HG03175 (cell line): ENCODE data around the gene TRPM1.

Source experiments
- ATAC-seq: cut with Tn5 transposase; IDR thresholded peaks from one replicate; pipeline ENCODE4 v1.9.1; 2021; ENCODE audit warnings: mild to moderate bottlenecking, moderate library complexity; ENCODE audit not compliant: unreplicated experiment

The TRPM1 gene

DNA sequence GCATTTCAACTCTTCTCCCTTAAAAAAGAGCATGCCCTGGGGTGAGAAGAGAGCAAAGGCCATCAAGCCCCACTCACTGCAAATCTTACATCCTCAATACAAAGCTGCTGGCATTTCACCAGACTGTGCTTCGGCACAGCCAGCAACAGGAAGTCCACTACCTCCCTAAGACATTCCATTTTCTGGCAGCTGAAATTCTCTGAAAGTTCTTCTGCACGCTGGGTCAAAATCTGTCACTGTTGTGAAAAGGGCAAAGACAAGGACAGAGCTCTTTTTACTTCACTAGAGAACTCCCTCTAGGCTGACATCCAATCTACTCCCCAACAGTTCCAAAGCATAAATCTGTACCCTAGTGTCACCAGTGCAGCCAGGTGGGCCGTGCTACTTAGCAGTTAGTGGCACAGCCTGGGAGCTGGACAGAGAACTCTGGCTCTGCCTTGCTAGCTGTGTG is 116.4 kb downstream of the TRPM1 start:
- ATAC-seq, result no peak

DNA sequence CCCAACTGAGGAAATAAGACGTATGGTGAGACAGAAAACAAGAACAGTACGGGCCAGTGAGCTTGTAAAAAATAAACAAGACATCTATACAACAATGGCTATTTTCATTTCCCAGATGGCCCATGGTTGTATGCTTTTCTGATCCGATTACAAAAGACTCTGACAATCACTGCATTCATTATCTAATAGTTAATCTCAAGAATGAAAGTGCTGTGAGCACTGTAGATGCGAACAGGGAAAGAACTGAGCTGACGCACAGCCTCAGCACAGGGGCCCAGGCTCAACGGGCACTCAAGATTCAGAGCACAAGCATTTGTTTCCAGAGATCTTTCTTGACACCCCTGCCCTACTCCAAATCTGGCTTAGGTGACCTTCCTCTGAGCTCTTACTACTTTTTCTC is 117.0 kb downstream of the TRPM1 start:
- no peak for ATAC-seq

DNA sequence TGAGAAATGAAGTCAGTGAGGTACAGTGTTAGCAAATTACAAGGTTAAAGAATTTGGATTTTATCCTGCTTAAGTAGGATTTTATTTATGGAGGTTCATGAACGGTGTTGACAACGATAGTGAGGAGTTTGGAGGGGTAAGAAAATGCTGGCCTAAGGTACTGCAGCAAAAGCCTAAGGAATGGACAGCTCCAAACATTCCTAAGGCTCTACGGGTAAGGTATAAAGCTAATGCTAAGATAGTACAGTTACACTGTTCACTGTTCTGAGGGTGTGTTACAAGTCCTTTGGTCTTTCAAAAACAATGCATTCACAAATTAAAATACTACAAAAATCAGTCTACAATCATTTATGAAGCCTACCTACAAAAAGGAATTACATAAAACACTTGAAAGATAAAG is 117.4 kb downstream of the TRPM1 start:
- ATAC-seq, result no peak

DNA sequence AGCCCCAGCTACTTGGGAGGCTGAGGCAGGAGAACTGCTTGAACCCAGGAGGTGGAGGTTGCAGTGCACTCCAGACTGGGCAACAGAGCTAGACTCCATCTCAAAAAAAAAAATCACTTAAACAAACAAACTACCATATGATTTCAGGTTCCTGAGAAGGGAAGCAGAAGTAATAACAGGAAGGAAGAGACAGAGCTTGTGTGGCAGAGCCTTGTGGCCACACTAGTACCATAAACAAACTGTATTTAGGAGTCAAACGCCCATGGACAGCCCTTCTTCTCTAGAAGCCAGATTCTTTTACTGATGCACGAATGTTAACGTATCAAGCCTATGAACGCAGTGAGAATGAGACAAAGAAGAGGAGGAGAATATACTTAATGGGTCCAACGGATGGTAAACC is 122.1 kb downstream of the TRPM1 start:
- no peak for ATAC-seq

DNA sequence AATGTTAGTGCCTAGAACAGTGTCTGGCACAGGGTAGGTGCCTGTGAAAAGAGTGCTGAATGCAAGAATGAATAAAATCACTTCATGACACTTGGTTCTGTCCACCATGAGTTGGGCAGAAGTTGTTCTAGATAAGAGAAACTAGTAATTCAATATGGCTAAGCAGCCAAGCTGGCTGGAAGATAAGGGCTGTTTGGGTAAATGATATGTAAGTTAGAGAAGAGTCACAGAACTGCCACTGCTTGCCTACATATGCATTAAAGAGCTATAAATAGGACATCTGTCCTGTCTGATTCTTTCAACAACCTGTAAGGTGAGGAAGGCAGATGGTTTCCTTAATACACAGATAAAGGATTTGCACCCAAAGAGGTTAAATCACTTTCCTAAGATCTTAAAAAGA is 123.2 kb downstream of the TRPM1 start:
- no peak for ATAC-seq

DNA sequence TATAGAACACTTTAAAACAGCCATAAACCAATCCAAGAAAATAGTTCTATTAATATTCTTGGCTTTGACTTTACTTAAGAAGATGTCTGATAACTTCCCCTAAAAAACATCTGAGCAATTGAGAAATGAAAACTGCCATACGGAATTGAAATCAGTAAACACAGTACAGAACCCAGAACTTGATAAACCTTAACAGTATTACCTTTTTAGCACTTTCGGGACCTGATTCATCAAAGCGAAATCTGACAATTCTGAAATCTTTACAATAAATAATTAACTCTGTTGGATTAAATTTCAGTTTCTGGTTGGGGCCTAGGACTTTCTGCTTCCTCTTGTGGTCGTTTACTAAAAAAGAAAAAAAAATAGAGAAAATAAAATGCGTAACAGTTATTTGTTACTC is 127.4 kb downstream of the TRPM1 start:
- no peak for ATAC-seq

DNA sequence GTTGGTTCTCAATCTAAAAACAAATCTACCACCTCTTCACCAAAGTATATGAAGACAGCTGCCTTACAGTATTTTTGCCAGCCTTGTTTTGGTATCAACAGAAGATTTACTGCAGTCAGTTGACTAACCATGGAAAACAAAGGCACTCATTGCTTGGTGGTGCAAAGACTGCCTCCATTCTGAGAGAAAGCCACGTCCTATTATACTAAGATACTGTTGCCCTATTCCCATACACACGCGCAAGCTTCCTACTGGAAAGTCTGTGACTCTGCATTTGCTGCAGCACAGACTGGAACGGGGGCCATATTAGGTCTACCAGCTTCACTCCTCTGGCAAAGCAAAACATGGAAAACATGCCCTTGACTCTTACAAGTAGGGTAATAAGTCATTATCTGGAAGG is 128.1 kb downstream of the TRPM1 start:
- no peak for ATAC-seq

DNA sequence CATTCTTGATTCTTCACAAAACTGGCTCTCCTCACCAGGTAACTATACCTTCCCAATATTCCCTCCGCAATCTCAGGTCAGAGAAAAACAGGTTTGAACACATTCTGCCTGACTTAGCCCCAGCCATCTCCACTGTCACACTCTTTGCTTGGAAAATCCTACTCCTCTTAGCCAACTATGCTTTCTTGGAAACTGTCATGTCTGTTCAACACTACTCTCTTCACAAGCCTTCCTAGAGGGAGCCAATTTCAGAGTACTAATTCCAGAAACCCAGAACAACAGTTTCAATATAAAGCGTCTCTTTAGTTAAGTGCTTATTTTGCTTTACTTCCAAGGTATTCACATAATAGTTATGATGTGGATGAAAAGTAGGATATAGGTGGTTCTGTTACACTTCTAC is 131.8 kb downstream of the TRPM1 start:
- ATAC-seq, result no peak

DNA sequence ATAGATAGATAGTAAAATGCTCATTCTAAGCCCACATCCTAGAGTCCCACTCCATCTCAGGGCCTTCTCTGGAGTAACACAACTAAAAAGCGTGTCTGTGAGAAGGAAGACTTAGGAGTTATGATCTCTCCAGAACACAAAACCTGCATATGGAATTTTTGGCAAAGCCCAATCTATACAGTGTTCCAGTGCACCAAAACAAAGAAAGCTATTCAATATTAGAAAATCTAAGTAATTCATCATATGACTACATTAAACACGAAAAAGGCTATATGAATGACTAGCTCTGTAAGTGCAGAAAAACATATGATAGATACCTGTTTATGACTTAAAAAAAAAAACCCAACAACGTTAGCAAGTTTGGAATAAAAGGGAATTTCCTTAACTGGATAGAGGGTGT is 137.8 kb downstream of the TRPM1 start:
- no peak for ATAC-seq

DNA sequence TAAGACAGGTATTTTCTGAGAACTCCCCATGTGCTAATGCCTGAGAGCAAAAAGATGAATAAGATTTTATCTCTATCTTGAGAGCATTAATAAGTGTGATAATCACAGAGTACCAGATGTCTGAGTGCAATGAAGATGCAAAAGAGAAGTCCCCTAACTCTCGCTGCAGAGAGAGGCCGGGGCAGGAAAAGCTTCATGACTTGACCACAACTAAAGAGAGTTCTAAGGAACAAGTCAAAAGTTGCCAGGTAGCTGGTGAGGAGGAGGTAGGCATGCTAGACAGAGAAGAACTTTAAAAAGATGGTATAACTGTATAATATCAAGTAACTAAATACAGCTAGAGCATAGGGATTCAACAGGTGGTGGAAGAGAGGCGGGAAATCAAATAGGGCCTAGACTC is 138.9 kb downstream of the TRPM1 start:
- ATAC-seq, result no peak

DNA sequence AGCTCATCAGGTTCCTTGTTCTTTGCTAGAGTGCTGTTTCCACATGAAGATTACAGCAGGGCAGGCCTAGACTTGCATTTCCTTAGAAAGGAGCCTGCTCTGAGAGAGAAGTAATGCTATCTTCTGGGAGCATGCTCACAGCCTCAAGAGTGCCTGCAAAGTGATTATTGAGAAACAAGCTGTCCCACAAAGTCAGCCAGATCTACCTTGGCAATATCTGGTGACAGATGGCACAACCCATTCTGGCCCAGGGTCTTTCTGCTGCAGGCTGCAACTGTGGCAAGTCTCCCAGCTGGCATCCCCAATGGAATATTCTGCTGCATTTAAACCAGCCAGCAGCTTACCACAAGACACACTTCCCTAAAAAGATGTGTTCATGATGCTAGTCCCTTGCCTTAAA is 139.4 kb downstream of the TRPM1 start:
- ATAC-seq, result no peak

DNA sequence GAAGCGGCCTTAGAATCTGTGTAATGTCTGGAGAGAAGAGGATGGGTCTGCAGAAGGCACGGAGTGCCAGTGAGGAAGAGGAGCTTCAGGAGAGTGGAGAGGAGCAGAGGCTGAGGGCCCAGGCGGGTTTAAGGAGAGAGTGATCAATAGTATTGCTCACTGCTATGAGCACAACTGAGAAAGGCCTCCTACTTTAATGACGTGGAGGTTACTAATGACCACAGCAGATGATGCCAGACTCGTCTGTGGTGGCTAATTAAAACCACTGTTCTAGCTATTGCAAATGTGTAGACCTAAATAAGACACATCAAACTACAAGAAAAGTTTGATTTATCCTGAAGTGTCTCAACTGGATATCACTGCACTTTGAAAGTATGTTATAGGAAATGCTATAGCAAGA is 143.3 kb downstream of the TRPM1 start:
- ATAC-seq, result no peak

DNA sequence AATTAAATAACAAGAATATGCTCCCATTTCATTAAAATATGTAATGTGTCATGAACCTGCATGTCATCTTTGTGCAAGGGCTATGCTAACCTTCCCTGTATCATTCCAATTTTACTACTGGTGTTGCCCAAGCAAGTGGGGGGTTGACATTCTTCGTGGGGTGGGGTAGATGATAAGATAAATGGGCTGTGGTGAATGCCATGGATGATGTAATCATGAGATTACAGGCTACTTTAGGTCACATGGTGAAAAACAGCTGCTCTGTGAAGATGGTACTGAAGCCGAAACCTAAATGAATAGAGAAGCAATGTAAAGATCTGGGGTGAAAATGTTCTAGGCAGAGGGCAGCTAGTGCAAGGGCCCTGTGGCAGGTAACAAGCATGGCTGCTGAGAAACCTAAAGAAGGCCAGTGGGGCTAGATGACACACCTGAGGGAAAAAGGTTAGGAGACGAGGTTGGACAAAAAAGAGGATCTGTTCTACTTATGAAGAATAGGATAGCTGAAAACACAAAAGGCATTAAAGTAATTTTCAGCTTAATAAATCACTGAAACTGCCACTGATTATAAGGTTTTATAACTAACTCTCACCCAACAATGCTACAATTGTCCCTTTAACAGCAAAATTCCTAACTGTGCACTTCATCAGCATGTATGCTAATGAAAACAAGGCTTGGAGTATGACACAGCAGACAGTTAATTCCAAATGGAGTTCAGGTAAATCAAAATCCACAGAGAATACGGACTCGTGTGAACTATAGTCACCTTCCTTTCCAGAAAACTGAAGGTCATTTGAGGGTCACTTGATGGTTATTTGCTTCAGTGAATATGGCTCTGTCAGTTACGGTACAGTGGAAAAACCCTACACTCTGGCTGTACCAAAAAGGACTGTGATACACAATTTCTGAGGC is 145.1 kb downstream of the TRPM1 start:
- ATAC-seq, result no peak

DNA sequence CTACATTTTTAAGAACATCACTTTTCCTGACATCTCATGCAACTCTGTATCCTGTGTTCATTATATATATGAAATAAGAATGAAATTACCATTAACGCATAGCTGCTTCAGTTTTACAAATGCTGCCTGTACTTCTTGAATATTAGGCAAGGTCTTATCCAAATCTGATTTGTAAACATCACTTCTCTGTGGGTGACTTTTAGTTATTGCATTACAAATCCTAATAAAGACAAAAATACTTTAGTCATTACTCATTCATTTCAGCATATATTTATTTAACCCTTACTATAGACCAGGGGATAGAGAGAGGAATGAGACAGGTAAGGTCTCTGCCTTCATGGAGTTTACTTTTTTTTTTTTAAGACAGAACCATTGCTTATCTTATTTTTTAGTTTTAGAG is 146.9 kb downstream of the TRPM1 start:
- ATAC-seq, result no peak

DNA sequence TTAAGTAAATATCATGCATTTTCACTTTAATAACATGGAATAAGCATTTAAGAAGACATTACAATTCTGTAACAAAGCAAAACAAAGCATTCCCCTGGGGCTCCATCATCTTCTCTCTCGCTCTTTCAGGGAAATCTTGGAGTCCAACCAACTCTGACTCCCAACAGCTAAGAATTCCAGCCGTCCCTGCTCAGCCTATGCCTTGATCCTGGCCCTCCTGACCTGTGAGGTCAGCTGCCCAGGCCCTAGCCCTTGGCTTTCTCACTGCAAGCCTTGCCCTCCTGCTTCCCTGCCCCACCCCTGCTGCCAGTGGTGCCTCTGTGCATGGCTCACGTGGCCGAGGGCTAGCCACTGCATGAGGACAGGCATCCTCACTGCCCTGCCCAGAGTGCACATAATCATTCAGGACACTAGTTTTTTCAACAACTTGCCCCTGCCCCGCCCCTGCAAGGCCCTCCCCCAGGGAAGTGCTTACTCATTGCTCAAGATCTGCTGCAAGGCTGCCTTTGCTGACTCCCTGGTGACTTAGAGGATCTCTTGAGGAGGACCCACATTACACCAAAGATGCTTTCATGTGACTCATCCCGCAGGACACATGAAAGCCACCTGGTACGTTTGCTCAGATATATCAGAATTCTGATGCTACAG is 147.7 kb downstream of the TRPM1 start:
- ATAC-seq, result no peak

DNA sequence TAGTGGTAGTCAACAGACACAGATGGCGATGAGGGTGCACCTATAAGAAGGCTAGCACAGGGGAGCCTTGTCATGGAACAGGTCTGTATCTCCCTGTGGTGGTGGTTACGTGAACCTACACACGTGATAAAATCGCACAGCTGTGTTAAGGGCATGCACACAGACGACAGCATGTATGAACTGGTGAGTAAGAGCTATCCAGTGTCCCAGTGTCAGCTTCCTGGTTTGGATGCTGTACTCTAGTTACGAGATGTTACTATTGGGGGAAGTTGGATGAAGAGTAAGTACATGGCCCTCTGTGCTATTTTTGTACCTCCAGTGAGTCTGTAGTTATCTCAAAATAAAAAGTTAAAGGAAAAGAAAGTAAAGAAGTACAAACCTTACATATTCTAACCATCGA is 148.3 kb downstream of the TRPM1 start:
- ATAC-seq, result no peak
